LNCAP (cell line): Measurements from ENCODE around the gene APP.

Source experiments
- TF ChIP-seq, protein P1 (sequence below): fragments of 450-650 bp; IDR thresholded peaks from 2 replicates; pipeline ENCODE4 v1.5.1; 2017; ENCODE audit warnings: mild to moderate bottlenecking

The APP gene

DNA sequence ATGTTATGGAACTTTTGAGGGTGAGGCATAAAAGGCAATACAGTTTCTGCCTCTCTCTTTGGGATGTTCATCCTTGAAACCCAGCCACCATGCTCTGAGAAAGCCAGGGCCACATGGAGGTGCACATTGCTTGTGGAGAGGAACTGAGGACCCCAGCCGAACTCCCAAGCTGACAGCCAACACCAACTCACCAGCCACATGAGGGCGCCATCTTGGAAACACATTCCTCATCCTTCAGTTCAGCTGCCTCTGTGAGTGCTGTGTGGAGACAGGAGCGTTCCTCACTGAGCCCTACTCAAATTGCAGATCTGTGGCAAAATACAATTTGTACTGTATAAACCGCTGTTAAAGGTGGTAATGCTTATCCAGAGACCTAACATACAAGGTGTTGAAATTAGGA, 298.3 kb downstream of the APP start:
- TF ChIP-seq, protein P1, sequence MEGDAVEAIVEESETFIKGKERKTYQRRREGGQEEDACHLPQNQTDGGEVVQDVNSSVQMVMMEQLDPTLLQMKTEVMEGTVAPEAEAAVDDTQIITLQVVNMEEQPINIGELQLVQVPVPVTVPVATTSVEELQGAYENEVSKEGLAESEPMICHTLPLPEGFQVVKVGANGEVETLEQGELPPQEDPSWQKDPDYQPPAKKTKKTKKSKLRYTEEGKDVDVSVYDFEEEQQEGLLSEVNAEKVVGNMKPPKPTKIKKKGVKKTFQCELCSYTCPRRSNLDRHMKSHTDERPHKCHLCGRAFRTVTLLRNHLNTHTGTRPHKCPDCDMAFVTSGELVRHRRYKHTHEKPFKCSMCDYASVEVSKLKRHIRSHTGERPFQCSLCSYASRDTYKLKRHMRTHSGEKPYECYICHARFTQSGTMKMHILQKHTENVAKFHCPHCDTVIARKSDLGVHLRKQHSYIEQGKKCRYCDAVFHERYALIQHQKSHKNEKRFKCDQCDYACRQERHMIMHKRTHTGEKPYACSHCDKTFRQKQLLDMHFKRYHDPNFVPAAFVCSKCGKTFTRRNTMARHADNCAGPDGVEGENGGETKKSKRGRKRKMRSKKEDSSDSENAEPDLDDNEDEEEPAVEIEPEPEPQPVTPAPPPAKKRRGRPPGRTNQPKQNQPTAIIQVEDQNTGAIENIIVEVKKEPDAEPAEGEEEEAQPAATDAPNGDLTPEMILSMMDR = no peak

DNA sequence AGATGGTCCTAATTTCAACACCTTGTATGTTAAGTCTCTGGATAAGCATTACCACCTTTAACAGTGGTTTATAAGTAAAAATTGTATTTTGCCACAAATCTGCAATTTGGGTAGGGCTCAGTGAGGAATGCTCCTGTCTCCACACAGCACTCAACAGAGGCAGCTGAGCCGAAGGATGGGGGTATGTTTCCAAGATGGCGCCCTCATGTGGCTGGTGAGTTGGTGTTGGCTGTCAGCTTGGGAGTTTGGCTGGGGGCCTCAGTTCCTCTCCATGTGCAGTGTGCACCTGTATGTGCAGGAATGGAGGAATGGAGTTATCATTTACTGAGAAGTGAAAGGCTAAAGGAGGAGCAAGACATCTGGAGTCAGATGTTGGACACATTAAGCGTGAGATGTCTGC, 299.0 kb downstream of the APP start:
- TF ChIP-seq, protein P1 = peak; percentile 20; the same call in 1 of the 2 replicates

DNA sequence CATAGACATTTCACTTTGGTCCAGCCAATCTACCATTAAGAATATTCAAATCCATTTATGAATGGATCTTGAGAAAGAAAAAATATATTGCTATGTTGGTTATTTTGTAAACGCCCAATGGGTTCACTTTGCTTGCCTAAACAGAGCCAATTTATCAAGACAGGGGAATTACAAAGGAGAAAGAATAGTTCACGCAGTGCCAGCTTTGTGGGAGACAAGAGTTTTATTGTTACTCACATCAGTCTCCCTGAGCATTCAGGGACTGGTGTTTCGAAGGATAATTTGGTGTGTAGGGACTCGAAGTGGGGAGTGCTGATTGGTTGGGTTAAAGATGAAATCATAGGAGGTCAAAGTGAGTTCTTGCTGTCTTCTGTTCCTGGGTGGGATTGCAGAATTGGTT, 300.5 kb downstream of the APP start:
- TF ChIP-seq, protein P1 = no peak

DNA sequence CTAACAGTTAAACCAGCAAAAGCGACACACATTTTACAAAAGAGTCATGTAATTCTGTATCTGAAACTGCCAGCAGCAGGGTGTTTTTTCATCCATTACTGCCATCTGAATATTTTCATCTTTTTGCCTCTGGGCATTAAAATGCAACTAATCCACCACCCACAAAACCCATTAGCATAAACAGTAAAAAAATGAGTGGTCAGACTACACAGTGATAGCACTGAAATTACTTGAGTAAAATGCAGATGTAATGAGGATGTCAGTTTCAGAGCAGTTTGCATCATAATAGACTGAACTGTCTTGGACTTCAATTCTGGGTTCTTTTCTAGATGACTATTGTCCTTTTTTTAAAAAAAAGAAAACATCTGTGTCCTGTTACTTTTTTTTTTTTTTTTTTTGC, 303.5 kb downstream of the APP start:
- TF ChIP-seq, protein P1 = no peak

DNA sequence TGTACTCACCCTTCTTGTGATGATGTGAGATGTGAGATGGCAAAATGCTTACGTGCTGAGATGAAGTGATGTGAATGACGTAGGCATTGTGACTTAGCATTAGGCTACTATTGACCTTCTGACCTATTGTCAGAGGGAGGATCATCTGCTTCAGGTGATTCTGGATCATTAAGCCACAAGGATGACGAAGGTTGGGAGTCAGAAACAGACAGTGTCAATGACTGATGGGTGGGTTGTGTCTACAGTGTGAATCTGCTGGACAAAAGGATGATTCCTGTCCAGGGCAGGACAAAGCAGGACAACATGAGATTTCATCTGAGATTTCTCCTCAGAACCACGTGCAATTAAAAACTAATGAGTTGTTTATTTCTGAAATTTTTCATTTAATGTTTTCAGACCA, 306.8 kb downstream of the APP start:
- TF ChIP-seq, protein P1 = no peak

DNA sequence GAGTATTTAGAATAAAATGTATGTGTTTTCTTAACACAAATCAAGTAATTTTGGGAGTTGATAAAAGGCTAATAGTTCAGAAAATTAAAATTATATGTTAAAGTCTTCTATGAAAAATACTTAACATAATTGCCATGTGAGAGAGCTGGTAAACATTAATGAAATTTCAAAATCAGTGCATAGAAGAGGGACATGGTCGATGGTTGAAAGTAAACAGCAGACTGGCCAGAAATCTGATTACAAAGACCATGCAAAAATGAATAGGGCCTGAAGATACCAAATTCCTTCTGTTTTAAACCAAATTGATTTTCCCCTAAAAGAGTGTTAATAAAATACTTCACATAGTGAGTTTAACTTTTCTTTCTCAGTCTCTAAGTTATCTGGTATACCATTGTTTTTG, 307.5 kb downstream of the APP start:
- TF ChIP-seq, protein P1 = no peak

DNA sequence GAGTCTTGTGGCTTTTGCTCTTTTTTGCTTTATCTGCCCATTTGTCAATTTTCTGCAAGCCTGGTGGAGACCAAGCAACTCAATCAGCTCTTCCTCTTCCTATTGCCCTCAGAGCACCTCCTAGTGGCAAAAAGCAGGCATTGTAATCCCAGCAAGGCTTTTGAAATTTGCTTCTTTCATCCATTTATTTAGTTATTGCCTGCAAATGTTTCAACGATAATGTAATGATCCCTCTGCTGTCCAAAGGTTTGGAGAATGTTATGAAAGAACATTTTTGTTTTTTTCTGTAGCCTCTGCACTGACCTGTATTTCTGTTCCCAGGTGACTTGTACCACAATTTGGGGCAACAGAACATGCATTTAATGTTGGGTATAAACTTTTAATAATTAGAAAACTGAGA, 308.0 kb downstream of the APP start:
- TF ChIP-seq, protein P1 = peak; percentile 82

DNA sequence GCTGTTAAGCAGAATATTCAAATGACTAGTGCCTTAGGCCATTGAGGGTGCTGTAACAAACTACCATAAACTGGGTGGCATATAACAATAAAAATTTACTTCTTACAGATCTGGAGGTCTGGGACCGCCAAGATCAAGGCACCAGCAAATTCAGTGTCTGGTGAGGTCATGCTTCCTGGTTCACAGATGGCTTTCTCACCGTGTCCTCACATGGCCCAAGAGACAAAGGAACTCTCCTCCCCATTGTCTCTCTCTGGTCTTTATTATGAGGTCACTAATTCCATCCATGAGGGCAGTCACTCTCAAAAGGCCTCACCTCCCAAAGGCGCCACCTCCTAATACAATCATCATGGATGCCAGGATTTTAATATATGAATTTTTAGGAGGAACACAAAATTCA, 308.5 kb downstream of the APP start:
- TF ChIP-seq, protein P1 = no peak
